ENCODE results near the gene FBRS. TPM values are rescaled to one million over a fixed set of nuclear protein-coding genes. Genes with fewer than 3 reads are reported as not detected.

FBRS gene
- total and polyA plus RNA-seq, 8 donors: 19.7 to 185 (median 26.3) TPM

DNA sequence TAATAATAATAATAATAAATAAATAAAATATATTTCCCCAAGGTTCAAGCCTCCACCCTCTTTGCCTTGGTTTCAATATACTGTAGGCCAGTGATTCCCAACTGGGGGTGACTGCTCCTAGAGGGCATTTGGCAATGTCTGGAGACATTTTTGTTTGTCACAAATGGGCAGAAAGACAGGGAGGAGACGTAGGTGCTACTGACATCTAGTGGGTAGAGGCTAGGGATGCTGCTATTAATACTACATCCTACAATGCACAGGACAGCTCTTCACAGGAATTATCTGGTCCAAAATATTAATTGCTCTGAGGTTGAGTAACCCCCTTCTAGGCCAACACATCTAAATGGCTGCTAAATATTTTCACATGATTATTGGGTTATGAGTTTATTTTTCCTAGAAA, 20.3 kb upstream of the FBRS start:
- intact Hi-C loops (cut with DNase I; ENCODE audit: low total_unique reads): no loop called here
- TF ChIP-seq, protein P1, sequence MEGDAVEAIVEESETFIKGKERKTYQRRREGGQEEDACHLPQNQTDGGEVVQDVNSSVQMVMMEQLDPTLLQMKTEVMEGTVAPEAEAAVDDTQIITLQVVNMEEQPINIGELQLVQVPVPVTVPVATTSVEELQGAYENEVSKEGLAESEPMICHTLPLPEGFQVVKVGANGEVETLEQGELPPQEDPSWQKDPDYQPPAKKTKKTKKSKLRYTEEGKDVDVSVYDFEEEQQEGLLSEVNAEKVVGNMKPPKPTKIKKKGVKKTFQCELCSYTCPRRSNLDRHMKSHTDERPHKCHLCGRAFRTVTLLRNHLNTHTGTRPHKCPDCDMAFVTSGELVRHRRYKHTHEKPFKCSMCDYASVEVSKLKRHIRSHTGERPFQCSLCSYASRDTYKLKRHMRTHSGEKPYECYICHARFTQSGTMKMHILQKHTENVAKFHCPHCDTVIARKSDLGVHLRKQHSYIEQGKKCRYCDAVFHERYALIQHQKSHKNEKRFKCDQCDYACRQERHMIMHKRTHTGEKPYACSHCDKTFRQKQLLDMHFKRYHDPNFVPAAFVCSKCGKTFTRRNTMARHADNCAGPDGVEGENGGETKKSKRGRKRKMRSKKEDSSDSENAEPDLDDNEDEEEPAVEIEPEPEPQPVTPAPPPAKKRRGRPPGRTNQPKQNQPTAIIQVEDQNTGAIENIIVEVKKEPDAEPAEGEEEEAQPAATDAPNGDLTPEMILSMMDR (IDR thresholded peaks at IDR 0.05): peak in 2 of 7 experiments; percentile 9 to 11
- no peak for TF ChIP-seq POLR2A (IDR thresholded peaks at IDR 0.05)
- peak in 1 of 2 donors; percentile 66 for DNase-seq
- 0 to 13% (median 4%) methylated on average over 1 of the region's 1 CpG for WGBS, 5 donors
- H3K27ac ChIP-seq: no peak overlapping the region
- H3K9me3 ChIP-seq: no peaks in the 10 kb centered on the region
- peaks cover 8 to 26% (median 19%) of the 10 kb centered on the region in 4 donors for H3K4me1 ChIP-seq
- no peaks in the 10 kb centered on the region for H3K36me3 ChIP-seq
- H3K4me3 ChIP-seq: no peak overlapping the region
- H3K27me3 ChIP-seq: no peaks in the 10 kb centered on the region

DNA sequence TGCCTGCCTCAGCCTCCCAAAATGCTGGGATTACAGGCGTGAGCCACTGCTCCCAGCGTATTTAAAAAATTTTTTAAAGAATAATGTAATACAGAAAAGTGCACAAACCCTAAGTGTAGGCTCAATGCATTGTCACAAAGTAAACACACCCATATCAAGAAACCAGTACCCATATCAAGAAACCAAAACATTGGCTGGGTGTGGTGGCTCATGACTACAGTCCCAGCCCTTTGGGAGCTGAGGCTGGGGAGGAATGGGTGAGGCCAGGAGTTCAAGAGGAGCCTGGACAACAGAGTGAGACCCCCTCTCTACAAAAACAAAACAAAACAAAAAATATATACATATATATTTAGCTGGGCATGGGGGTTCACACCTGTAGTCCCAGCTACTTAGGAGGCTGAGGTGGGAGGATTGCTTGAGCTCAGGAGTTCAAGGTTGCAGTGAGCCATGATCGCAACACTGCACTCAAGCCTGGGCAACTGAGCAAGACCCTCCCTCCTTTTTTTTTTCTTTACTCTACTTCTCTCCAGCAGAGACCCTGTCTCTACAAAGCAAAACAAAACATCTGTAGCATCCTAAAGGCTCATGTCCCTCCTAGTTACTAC, 16.8 kb upstream of the FBRS start:
- Histone ChIP-seq H3K4me3 (no peak overlapping the region), H3K36me3 (no peaks in the 10 kb centered on the region), H3K27me3 (no peaks in the 10 kb centered on the region), H3K4me1 (no peaks in the 10 kb centered on the region), H3K9me3 (no peaks in the 10 kb centered on the region), H3K27ac (peak overlapping the region; percentile 46 to 78 (median 66))
- TF ChIP-seq POLR2A (IDR thresholded peaks at IDR 0.05) (no peak), EP300 (IDR thresholded peaks at IDR 0.05) (no peak), POLR2AphosphoS5 (IDR thresholded peaks at IDR 0.05) (peak in 2 of 3 donors; percentile 8 to 68)
- WGBS, 5 donors: 42 to 67% (median 63%) methylated on average over 3 of the region's 3 CpGs
- peak; percentile 44 to 69 for DNase-seq
- intact Hi-C loops (cut with DNase I; ENCODE audit: low total_unique reads): no loop called here

DNA sequence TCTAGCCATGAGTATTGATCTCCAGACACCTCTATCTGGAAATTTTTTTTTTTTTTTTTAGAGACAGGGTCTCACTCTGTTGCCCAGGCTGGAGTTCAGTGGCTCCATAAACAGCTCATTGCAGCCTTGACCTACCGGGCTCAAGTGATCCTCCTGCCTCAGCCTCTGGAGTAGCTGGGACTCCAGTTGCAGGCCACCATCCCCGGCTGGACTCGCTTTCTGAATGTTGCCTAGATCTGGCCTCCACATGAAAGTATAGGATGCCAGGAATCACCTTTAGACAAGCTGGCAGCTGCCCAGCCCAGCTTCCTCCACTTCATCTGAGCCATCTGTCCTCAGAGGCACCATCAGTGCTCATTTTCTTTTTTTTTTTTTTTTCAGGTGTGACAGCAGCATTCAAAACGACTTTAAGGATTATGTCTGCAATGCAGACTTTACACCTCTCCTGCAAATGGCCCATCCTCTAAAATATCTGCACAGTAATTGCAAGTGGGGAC, 13.8 kb upstream of the FBRS start:
- no peak overlapping the region for H3K4me3 ChIP-seq
- 57 to 71% (median 63%) methylated on average over 4 of the region's 4 CpGs for WGBS, 5 donors
- H3K27me3 ChIP-seq: no peaks in the 10 kb centered on the region
- intact Hi-C loops (cut with DNase I; ENCODE audit: low total_unique reads): no loop called here
- no peaks in the 10 kb centered on the region for H3K9me3 ChIP-seq
- H3K4me1 ChIP-seq: peaks cover 0 to under 1% (median under 1%) of the 10 kb centered on the region in 4 donors
- TF ChIP-seq POLR2A (IDR thresholded peaks at IDR 0.05) (no peak), POLR2AphosphoS5 (IDR thresholded peaks at IDR 0.05) (no peak), EP300 (IDR thresholded peaks at IDR 0.05) (no peak)
- TF ChIP-seq, protein P1 (IDR thresholded peaks at IDR 0.05): no peak
- no peaks in the 10 kb centered on the region for H3K36me3 ChIP-seq
- no peak for DNase-seq
- H3K27ac ChIP-seq: no peak overlapping the region

DNA sequence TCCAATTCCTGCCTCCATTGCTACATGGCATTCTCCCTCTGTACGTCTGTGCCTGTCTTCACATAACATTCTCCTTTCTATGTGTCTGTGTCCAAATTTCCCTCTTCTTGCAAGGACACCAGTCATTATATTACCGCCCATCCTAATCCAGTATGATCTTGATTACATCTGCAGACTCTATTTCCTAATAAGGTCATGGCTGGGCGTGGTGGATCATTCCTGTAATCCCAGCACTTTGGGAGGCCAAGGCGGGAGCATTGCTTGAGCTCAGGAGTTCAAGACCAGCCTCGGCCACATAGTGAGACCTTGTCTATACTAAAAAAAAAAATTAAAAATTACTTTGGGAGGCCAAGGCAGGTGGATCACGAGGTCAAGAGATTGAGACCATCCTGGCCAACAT, 12.5 kb upstream of the FBRS start:
- Histone ChIP-seq H3K9me3 (no peaks in the 10 kb centered on the region), H3K4me1 (peaks cover 6 to 10% (median 9%) of the 10 kb centered on the region in 4 donors), H3K27ac (no peak overlapping the region), H3K36me3 (no peaks in the 10 kb centered on the region), H3K27me3 (no peaks in the 10 kb centered on the region), H3K4me3 (no peak overlapping the region)
- WGBS, 5 donors: 63 to 75% (median 67%) methylated on average over 6 of the region's 6 CpGs
- no peak for TF ChIP-seq EP300 (IDR thresholded peaks at IDR 0.05)
- no peak for TF ChIP-seq POLR2A (IDR thresholded peaks at IDR 0.05)
- no peak for TF ChIP-seq POLR2AphosphoS5 (IDR thresholded peaks at IDR 0.05)
- TF ChIP-seq, protein P1 (IDR thresholded peaks at IDR 0.05): no peak
- intact Hi-C loops (cut with DNase I; ENCODE audit: low total_unique reads): no loop called here
- no peak for DNase-seq

DNA sequence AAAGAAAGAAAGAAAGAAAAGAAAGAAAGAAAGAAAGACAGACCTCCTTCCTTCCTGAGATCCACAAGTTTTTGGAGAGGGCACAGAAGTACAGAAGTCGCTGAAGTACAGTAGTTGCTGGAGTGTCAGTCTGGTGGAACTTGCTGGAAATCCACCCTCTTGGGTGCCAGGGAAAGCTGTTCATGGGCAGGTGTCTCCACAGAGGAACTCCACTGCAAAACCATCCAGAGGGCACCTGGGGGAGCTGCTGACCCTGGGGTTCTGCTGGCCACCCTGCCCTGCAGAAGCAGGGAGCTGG, 11.0 kb upstream of the FBRS start:
- no peaks in the 10 kb centered on the region for H3K27me3 ChIP-seq
- TF ChIP-seq POLR2AphosphoS5 (IDR thresholded peaks at IDR 0.05): no peak
- no peak overlapping the region for H3K27ac ChIP-seq
- no peak overlapping the region for H3K4me3 ChIP-seq
- DNase-seq: no peak
- 80 to 87% (median 83%) methylated on average over 1 of the region's 1 CpG for WGBS, 5 donors
- H3K9me3 ChIP-seq: no peaks in the 10 kb centered on the region
- peaks cover 13 to 17% (median 15%) of the 10 kb centered on the region in 4 donors for H3K4me1 ChIP-seq
- intact Hi-C loops (cut with DNase I; ENCODE audit: low total_unique reads): no loop called here
- peaks cover 0 to 2% (median 0%) of the 10 kb centered on the region in 4 donors for H3K36me3 ChIP-seq
